HG03565 (cell line): ENCODE data around the gene ATP5ME.
"Not testable (repeated sequence)": the region's sequence is repeated elsewhere in the genome, so short reads cannot be mapped to it uniquely, and the experiment has no call there.

Experiments used
- ATAC-seq: cut with Tn5 transposase; IDR thresholded peaks from one replicate; pipeline ENCODE4 v1.9.1; 2021; ENCODE audit warnings: mild to moderate bottlenecking, moderate library complexity; ENCODE audit not compliant: unreplicated experiment

The ATP5ME gene

GRCh38 chr4:636628-637159 lies 37.4 kb downstream of the ATP5ME start:
- no peak for ATAC-seq

DNA sequence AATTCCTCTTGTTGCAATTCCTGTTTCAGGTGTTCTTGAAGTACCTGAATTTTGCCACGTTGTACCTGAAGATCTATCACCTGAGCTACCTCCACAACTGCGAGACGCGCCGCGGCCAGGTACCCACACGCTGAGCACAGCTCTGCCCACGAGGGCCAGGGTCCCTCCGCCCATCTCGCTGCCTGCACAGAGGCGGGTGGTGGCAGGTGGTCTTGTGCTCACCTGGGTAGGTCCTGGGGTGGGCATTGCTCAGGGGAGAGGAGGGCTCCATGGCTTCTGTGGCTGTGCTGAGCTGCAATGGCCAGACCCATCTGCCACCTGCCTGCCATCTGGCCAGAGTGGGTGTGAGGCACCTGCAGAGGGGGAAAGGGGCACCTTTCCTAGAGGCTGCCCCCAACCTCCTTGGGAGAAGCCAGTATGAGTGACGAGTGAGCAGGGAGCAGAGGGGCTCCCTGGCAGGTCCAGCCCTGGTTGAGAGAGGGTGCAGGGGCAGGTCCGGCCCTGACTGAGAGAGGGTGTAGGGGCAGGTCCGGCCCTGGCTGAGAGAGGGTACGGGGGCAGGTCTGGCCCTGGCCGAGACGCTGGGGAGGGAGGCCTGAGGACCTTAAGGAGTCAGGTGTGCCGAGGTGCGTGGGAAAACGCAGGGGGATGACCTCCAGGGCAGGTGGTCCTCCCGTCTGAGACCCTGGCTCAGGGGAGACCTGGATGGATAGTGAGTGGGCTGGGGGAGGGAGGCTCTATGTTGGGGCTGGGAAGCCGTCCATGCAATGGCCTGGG lies 38.0 kb downstream of the ATP5ME start:
- ATAC-seq: no peak

- not testable (repeated sequence) for ATAC-seq
These were observed 38.8 kb downstream of the ATP5ME start for GRCh38 chr4:635066-635835.

GRCh38 chr4:634599-634985 lies 39.5 kb downstream of the ATP5ME start:
- ATAC-seq: no peak

DNA sequence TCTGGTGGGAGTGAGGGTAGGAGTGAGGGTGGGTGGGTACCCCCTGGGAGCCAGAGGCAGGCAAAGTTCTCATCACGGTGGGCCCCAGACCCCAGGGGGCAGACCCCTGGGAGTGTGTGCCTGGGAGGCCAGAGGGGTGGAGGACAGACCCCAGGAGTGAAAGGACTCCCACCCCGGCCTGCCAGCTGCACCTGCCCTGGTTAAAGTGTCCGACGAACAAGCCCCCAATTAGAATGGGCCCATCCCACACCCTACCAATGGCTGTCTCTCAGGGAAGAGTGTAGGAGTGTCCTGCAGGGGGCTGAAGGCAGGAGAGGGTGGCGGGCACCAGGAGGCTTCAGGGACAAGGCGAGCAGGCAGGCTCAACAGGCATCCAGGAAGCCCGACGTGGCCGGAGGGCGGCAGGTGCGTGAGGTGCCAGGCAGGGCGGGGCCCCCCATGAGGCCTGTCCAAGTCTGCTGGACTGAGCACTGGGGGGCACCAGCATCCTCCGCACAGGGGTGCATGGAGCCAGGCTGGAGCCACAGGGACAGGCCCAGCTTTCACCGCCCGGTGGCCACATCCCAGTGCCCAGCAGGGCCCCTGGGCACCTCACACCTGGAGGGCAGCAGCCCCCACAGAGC lies 40.0 kb downstream of the ATP5ME start:
- ATAC-seq: no peak

DNA sequence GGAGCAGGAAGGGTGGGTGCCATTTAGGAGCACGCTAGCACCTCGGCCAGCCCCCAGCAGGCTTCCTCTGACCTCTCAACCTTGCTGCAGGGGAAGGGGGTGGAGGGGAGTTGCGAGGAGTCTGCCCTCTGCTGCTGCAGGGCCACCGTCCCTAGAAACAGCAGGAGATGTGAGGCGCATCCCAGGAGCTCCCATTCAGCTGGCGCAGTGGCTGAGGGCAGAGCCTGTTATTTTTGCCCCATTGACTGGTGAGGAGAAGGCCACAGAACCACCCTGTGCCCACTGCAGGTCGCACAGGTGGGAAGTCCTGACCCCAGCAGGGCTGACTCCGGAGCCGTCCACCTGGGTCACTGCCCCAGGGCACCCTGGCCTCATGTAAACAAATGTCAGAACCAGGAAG lies 40.7 kb downstream of the ATP5ME start:
- ATAC-seq: no peak

DNA sequence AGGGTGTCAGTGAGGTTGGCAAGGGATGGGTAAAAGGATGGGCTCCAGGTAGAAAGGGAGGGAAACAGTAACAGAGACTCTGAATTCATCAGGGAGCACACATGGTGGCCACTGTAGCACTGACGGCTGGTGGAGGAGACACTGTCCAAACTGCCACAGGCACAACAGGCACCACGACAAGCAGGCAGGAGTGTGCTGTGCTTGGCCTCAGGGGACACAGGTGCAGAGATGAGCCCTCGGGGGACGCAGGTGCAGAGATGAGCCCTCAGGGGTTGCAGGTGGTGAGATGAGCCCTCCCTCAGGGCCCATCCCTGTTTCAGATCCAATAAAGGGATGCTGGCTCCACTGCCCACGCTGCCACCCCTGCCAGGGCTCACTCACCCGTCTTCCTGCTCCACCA lies 41.1 kb downstream of the ATP5ME start:
- no peak for ATAC-seq

GRCh38 chr4:632196-632790 lies 41.8 kb downstream of the ATP5ME start:
- no peak for ATAC-seq

- ATAC-seq: no peak
These were observed 43.4 kb downstream of the ATP5ME start for GRCh38 chr4:630656-631055.

DNA sequence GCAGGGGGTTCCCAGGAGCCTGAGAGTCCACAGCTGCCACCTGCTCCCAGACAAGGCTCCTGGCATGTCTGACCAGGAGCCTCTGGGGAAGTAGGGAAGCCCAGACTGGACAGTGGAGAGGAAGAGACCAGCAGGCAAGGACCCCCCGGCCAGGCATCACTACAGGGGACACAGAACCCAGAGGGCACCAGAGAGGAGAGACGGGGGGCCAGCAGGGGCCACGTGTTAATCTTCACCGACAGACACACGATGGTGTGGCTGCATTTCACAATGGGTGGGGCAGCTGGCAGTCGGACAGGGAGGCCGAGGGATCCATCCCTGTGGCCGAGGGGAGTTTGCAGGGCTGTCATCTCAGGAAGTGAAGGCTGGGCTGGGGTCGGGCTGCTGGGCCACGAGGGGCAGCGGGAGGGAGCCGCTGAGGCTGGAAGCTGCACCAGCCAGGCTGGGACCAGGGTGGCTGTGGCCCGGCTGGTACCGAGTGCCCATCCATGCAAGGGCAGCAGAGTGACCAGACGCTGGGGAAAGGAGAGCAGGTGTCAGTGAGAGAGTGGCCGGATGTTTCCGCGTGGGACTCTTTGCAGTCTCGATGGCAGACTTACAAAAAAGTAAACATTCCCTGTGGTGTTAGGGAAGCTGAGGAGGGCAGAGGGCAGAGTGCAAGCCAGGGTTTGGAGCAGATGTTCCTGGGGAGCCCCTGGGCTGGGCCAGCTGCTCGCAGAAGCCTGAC lies 44.0 kb downstream of the ATP5ME start:
- ATAC-seq: no peak

- no peak for ATAC-seq
These were observed 44.5 kb downstream of the ATP5ME start for GRCh38 chr4:629636-629914.

DNA sequence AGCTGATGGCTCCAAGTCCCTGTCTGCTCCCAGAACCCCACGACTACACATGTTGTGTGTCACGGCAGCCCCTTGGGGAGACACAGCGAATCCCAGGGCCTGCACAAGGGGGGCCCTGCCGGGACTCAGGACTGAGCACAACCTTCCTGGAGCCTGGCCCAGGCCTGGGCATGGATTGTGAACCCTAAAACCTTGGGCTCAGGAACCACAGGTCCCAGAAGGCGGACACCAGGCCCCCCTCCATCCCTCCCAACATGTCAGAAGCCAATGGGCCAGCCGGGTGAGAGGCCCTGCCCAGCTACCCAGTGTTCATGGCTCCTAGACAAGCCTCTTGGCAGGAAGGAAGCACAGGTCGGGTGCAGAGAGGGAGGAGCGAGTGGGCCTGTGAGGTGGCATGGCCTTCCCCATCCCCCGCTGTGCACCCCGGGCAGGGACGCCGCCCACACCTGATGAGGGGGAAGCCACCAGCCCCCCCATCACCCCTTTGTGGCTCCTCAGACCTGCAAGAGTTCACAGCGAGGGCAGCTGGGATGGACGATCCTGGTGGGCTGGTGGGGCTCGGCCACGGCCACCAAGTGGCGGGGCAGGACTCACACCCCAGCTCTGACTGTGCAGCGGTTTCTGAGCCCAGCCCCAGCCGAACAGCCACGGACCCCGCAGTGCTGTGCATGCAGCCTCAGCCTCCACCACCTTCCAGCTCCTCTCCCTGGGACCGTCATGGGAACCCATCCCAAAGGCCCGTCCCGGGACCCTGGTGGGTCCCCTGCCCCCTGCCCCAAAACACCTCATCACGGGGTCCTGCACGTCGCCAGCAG lies 45.0 kb downstream of the ATP5ME start:
- ATAC-seq: no peak

GRCh38 chr4:628311-628741 lies 45.8 kb downstream of the ATP5ME start:
- ATAC-seq: no peak

DNA sequence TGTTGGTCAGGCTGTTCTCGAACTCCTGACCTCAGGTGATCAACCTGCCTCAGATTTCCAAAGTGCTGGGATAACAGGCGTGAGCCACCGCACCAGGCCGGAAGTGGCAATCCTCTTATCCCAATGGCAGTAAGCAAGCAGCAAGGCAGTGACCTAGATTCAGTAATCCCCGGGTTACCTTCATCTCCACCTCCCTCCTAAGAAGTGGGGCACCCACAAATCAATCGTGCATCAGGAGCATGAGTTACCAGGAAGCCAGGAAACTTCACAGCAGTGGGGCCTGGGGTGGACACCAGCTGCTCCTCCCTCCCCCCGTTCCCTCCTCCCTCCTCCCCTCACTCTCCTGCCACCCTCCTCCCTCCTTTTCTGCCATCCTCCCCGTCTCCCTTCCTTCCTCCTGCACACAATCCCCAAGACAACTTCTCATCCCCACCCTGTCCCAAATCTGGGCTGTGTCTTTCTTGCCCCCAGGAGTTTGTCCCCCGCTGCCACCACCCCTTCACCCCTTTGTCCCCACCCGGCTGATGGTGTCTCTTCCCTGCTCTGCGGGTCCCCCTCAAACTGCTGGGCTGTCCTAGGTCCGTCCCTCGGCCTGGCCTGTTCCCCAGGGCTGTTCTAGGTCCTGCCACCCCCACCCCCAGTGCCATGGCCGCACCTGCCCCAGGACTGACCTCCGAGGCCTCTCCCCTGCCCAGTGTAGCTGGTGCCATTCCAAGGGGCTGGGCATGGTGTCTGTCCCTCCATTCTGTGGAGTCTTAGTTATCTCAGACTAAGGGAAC lies 46.5 kb downstream of the ATP5ME start:
- ATAC-seq: no peak

DNA sequence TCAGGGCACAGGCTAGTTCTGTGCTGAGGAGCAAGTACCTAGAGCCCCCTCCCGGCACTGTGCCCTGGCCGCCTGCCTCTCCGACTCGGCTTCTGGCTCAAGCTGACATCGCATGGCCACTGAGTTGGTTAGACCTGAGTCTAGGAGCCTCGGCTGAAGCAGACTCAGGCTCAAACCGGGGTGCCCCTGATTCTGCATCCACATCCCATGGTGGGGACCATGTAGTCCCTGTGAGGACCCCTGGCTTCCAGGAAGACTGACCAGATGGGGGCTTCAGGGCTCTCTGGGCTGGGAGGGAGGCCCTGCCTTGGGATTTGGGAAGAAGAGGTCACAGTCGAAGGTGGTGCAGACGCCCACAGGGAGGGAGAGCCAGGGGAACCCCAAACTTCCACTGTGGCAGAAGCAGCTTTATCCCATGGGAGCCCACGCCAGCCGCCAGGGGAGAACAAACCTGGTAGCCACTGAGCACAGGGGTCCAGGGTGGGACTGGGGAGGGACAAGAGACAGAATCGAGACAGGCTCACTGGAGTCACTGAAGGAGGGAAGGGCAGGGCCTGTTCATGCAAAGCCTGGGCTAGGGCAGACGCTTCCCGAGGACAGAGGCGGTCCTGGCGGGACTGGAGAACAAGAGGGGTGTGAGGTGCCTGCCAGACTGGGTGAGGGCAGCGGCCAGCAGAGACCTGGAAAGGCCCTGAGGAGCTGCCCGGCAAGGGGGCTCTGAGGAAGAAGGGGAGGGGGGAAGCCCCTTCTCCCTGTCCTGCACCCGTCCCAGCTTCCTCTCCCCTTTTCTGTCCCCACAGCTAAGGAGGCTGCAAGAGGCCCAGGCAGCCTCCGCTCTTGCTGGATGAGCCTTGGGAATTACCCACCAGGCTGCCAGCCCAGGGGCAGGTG lies 47.6 kb downstream of the ATP5ME start:
- no peak for ATAC-seq

GRCh38 chr4:625631-626161 lies 48.4 kb downstream of the ATP5ME start:
- no peak for ATAC-seq

DNA sequence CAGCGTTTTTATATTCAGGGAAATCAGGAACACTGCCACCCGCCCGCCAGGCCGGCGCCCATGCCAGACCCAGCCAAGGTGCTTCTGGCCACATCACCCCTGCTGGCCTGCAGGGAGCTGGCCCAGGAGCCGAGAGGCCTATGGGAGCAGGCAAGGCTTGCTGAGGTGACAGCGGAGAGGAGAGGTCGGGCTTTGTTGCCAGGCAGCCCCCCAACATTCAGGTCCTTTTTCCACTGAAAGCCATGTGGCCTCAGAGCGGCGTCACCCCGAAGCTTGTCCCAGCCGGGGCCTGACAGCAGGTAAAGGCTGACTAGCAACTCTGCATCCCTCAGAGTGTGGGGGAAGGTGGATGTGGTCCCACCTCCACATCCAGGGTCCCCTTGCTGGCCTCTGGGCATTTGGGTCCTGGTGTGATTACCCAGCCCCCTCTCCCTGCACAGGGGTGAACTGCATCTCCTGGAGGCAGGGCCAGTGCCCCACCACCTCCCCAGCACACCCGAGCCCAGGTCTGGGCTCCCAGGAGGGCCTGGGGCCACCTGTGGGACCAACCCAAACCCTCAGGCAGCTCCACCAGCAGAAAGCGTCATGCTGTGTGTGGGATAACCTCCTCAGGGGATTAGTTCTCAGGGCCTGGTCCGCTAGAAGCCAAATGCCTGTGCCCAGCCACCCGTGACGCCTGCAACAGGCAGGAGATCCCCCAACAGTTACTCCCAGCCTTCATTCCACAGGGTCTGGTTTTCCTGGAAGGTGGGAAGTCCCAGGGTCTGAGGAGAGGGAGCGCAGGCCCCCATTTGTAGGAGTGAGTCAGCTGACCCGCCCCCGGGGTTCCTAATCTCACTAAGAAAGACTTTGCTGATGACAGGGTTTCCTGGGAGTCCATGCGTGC lies 49.1 kb downstream of the ATP5ME start, which contains the start of gene PDE6B:
PDE6B (plus strand) TSS at position 869 of the 886 bp plus-strand sequence. CDS start 54 bp downstream, outside the sequence.
- no peak for ATAC-seq
